Loucy (cell line): ENCODE measurements around the gene GGCX.

Experiments used
- H2AFZ ChIP-seq: fragments of 200-600 bp; sonication (generic); 2 replicates; pipeline ENCODE4 v1.6.0; 2016; ENCODE audit warnings: antibody characterized with exemption, mild to moderate bottlenecking, low read length, moderate library complexity
- H3F3A ChIP-seq: fragments of 200-600 bp; 2 replicates; pipeline ENCODE4 v1.6.0; 2016; ENCODE audit warnings: antibody characterized with exemption, low read depth, mild to moderate bottlenecking
- H3K27me3 ChIP-seq: fragments of 200-600 bp; sonication (generic); 2 replicates; pipeline ENCODE4 v1.6.1; 2014; ENCODE audit warnings: low read length, mild to moderate bottlenecking; ENCODE audit not compliant: insufficient read depth, poor library complexity, severe bottlenecking
- H3K36me3 ChIP-seq: fragments of 200-600 bp; sonication (generic); 2 replicates; pipeline ENCODE4 v1.6.1; 2016; ENCODE audit warnings: low read length; ENCODE audit not compliant: insufficient read depth
- H3K4me1 ChIP-seq: fragments of 200-600 bp; sonication (generic); 2 replicates; pipeline ENCODE4 v1.5.1; 2014; ENCODE audit warnings: low read length, mild to moderate bottlenecking; ENCODE audit not compliant: insufficient read depth, poor library complexity, severe bottlenecking
- H3K4me2 ChIP-seq: fragments of 200-600 bp; sonication (generic); 2 replicates; pipeline ENCODE4 v1.6.0; 2014; ENCODE audit warnings: antibody characterized with exemption, low read length, low read depth, mild to moderate bottlenecking; ENCODE audit not compliant: poor library complexity, severe bottlenecking
- H3K4me3 ChIP-seq: fragments of 200-600 bp; sonication (generic); 2 replicates; pipeline ENCODE4 v1.5.1; 2014; ENCODE audit warnings: low read length, mild to moderate bottlenecking, mixed read lengths; ENCODE audit not compliant: poor library complexity, severe bottlenecking
- H3K79me2 ChIP-seq: fragments of 200-600 bp; sonication (generic); 2 replicates; pipeline ENCODE4 v1.6.1; 2014; ENCODE audit warnings: low read length; ENCODE audit not compliant: insufficient read depth
- H3K9ac ChIP-seq: fragments of 200-600 bp; sonication (generic); 2 replicates; pipeline ENCODE4 v1.6.0; 2014; ENCODE audit warnings: mild to moderate bottlenecking, low read depth, low read length, moderate library complexity; ENCODE audit not compliant: poor library complexity, severe bottlenecking
- H3K9me2 ChIP-seq: fragments of 200-600 bp; sonication (generic); replicated peaks from 2 replicates; pipeline ENCODE4 v1.6.1; 2016; ENCODE audit warnings: low read depth, low read length, mixed read lengths
- H3K9me3 ChIP-seq: fragments of 200-600 bp; sonication (generic); 2 replicates; pipeline ENCODE4 v1.6.1; 2014; ENCODE audit warnings: mild to moderate bottlenecking, antibody characterized with exemption, low read length, low read depth; ENCODE audit not compliant: insufficient read depth
- H4K20me1 ChIP-seq: fragments of 200-600 bp; sonication (generic); 2 replicates; pipeline ENCODE4 v1.6.0; 2014; ENCODE audit warnings: antibody characterized with exemption, low read length, mild to moderate bottlenecking; ENCODE audit not compliant: insufficient read depth, poor library complexity, severe bottlenecking
- EZH2phosphoT487 ChIP-seq: fragments of 200-600 bp; IDR thresholded peaks from 2 replicates; pipeline ENCODE4 v1.6.1; 2018; ENCODE audit warnings: antibody characterized with exemption, mild to moderate bottlenecking, moderate library complexity, borderline replicate concordance
- TF ChIP-seq, protein P1 (sequence below): fragments of 200-600 bp; sonication (generic); conservative IDR thresholded peaks from 2 replicates; pipeline ENCODE4 v1.5.1; 2014; ENCODE audit warnings: mild to moderate bottlenecking, antibody characterized with exemption, low read length

GGCX gene

DNA sequence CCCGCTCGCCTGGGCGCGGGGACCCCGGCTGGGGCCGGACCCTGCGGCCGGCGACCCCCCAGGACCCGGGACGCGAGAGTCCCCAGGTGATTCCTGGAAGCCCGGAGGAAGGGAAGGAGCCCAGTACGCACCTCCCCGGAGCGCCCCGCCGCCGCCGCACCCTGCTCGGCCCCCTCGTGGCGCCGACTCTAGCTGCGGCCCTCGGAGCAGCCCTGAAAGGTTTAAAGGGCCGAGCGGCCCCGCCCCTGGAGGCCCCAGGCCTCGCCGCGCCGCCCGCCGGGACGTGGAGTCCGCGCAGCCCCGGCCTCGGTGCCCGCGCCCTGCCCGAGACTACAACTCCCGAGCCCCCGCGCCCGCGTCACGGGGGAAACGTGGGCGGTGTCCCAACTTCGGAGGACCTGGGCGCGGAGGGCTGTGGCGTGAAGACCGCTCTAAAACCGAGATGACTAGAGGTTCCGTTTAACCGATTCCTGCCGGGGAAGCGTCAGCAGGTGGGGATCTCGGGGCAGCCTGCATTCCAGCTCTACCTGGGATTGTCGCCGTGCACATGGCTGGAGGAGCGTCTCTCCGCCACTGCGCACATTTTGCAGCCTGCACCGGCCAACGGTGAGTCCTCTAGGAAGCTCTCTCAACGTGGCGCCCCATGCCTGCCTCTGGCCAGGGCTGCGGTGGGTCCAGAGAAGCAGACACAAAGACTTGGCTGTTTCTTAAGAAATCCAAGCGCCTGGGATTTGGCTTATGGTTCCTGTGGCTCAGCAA lies 41.4 kb upstream of the GGCX start, which contains the start of gene TMEM150A:
TSS of gene TMEM150A (minus strand) at position 223 of the 759 bp plus-strand sequence. CDS start 750 bp downstream, outside the sequence.
- Histone ChIP-seq H3K4me2 (peak within 1 kb of the TSS; percentile 96), H3K4me3 (peak within 1 kb of the TSS; percentile 77), H3K79me2 (peaks cover 8% of the 10 kb centered on the region; the same call in 1 of the 2 replicates), H3K4me1 (peaks cover 8% of the 10 kb centered on the region), H3K36me3 (no peaks in the 10 kb centered on the region; the same call in 1 of the 2 replicates), H3K9me3 (no peaks in the 10 kb centered on the region), H4K20me1 (peaks cover 3% of the 10 kb centered on the region), H3F3A (peaks cover 4% of the 10 kb centered on the region; the same call in 1 of the 2 replicates), H2AFZ (peak within 1 kb of the TSS; percentile 49), H3K9me2 (no peaks in the 10 kb centered on the region), H3K27me3 (no peaks in the 10 kb centered on the region), H3K9ac (peak within 1 kb of the TSS; percentile 57)
- TF ChIP-seq, protein P1, sequence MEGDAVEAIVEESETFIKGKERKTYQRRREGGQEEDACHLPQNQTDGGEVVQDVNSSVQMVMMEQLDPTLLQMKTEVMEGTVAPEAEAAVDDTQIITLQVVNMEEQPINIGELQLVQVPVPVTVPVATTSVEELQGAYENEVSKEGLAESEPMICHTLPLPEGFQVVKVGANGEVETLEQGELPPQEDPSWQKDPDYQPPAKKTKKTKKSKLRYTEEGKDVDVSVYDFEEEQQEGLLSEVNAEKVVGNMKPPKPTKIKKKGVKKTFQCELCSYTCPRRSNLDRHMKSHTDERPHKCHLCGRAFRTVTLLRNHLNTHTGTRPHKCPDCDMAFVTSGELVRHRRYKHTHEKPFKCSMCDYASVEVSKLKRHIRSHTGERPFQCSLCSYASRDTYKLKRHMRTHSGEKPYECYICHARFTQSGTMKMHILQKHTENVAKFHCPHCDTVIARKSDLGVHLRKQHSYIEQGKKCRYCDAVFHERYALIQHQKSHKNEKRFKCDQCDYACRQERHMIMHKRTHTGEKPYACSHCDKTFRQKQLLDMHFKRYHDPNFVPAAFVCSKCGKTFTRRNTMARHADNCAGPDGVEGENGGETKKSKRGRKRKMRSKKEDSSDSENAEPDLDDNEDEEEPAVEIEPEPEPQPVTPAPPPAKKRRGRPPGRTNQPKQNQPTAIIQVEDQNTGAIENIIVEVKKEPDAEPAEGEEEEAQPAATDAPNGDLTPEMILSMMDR = peak; percentile 30
- TF ChIP-seq EZH2phosphoT487 = no peak

DNA sequence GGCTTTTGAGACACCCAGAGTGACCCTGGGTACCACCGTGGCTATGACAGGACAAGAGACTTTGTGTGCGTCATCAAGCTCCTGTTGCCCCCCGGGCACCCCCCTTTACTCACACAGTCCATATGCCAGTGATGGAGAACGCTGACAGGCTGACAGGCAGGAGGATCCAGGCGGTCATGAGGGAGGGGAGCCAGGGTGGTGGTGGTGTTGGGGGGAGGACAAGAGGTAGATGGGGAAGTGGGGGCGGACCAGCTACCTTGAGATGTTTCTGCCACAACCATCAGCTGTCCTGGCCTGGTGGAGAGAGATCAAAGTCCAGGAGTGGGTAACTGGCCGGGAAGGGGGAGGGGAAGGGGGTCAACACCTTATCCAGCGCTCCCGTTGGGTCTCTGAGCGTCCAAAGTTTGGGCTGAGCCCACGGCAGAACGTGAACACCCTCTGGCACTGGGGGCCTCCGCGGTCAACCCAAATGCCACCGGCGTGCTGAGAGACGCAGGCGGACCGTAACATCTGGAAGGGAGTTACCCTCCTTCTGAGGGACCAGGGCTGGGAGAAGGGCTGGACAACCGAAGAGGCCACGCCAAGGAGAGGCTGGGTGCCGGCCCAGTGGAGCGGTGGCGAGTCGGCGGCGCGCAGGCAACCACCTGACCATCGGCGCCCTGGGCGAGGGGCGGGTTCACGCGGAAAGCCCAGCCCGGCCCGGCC lies 40.6 kb upstream of the GGCX start:
- TF ChIP-seq, protein P1 = no peak
- Histone ChIP-seq H3K79me2 (peaks cover 15% of the 10 kb centered on the region), H3K4me2 (peak overlapping the region; percentile 96), H3K4me3 (peak overlapping the region; percentile 77), H3K36me3 (no peaks in the 10 kb centered on the region; the same call in 1 of the 2 replicates), H3K9ac (peak overlapping the region; percentile 39), H4K20me1 (peaks cover 10% of the 10 kb centered on the region), H3F3A (peaks cover 4% of the 10 kb centered on the region; the same call in 1 of the 2 replicates), H3K9me3 (no peaks in the 10 kb centered on the region), H3K27me3 (no peaks in the 10 kb centered on the region), H2AFZ (no peak overlapping the region; the same call in 1 of the 2 replicates), H3K9me2 (no peaks in the 10 kb centered on the region), H3K4me1 (peaks cover 16% of the 10 kb centered on the region)

DNA sequence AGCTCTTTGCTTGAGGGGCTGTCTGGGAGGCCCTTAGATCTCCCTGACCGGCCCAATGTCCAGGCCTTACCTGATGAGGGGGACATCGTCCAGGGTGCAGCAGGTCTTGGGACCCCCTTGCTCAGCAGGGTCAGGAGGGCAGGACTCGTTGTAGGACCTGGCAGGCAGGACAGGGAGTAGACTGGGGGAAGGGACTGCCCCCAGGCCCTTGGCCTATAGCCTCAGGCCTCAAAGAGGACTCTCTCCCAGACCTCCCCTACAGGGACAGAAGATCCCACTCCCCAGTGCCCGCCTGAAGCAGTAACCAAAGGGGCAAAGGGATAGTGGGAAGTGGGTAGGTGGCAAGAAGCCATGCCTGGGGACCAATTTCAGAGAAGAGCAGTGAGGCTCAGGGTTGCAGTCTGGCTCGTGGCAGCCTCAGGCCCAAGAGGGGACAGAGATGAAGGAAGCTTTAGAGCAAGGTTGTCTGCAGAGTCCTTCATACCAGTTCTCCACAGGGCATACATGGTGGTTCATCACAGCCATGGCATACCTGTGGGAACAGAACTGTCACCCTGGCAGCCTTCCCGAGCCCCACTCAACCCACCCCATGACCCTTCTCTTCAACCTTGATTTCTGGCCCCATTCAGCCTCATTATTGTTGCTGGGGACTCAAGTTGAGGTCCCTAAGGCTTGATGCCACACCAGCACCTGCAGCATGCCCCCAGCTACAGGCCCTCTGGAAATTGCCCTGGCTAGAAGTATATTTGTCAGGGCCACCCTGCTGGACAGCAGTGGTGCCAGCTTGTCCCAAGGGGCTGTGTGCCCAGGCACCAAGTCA lies 39.9 kb upstream of the GGCX start:
- no peak overlapping the region for H2AFZ ChIP-seq
- peaks cover 23% of the 10 kb centered on the region for H3K4me1 ChIP-seq
- H3K27me3 ChIP-seq = no peaks in the 10 kb centered on the region
- H4K20me1 ChIP-seq = peaks cover 17% of the 10 kb centered on the region
- H3K79me2 ChIP-seq = peaks cover 23% of the 10 kb centered on the region
- H3K9me3 ChIP-seq = no peaks in the 10 kb centered on the region
- peaks cover under 1% of the 10 kb centered on the region; the same call in 1 of the 2 replicates for H3F3A ChIP-seq
- H3K4me3 ChIP-seq = no peak overlapping the region
- H3K9ac ChIP-seq = no peak overlapping the region
- no peaks in the 10 kb centered on the region for H3K9me2 ChIP-seq
- no peaks in the 10 kb centered on the region; the same call in 1 of the 2 replicates for H3K36me3 ChIP-seq
- TF ChIP-seq, protein P1 = no peak
- TF ChIP-seq EZH2phosphoT487 = no peak
- no peak overlapping the region for H3K4me2 ChIP-seq
